ENCODE results near the gene PDGFC. TPM values are rescaled to one million over a fixed set of nuclear protein-coding genes. Genes with fewer than 3 reads are reported as not detected.

Gene PDGFC
- polyA plus RNA-seq, 1 donor from 2014 or later, result 3.8 TPM

GRCh38 chr4:156749426-156750403, 221.9 kb downstream of the PDGFC start:
- H3K4me2 ChIP-seq (ENCODE audit: low read length), result no peak overlapping the region
- no peak overlapping the region for H3K4me3 ChIP-seq (ENCODE audit: low read length)
- H3K27ac ChIP-seq (ENCODE audit: low read length), result no peak overlapping the region
- no peaks in the 10 kb centered on the region for H3K27me3 ChIP-seq (ENCODE audit: insufficient read depth, low read depth, low read length)
- H3K9me3 ChIP-seq (ENCODE audit: low read length), result no peaks in the 10 kb centered on the region
- no peak overlapping the region for H2AFZ ChIP-seq (ENCODE audit: low read depth, low read length)
- no peaks in the 10 kb centered on the region for H4K20me1 ChIP-seq (ENCODE audit: insufficient read depth)
- no peaks in the 10 kb centered on the region for H3F3A ChIP-seq (ENCODE audit: insufficient read depth, low read length, poor library complexity, severe bottlenecking)
- TF ChIP-seq RAD21 (conservative IDR thresholded peaks at IDR 0.05), result no peak
- no peak for TF ChIP-seq MXI1 (conservative IDR thresholded peaks at IDR 0.05; ENCODE audit: poor library complexity, severe bottlenecking)
- TF ChIP-seq EZH2 (IDR thresholded peaks at IDR 0.05; ENCODE audit: borderline replicate concordance, insufficient read depth, low read length, poor library complexity, severe bottlenecking), result no peak
- no peak for TF ChIP-seq REST (IDR thresholded peaks at IDR 0.05; ENCODE audit: borderline replicate concordance)
- no peaks in the 10 kb centered on the region for H3K9me2 ChIP-seq (ENCODE audit: insufficient read depth, low read length)
- no peaks in the 10 kb centered on the region for H3K79me2 ChIP-seq (replicated peaks; ENCODE audit: insufficient read depth, low read length)
- no peak overlapping the region for H3K9ac ChIP-seq (ENCODE audit: low read length)
- H3K36me3 ChIP-seq (ENCODE audit: insufficient read depth, low read length), result no peaks in the 10 kb centered on the region

- H3K27me3 ChIP-seq (ENCODE audit: insufficient read depth, low read depth, low read length), result no peaks in the 10 kb centered on the region
- no peaks in the 10 kb centered on the region for H3F3A ChIP-seq (ENCODE audit: insufficient read depth, low read length, poor library complexity, severe bottlenecking)
- no peak overlapping the region for H3K9ac ChIP-seq (ENCODE audit: low read length)
- no peak for TF ChIP-seq EZH2 (IDR thresholded peaks at IDR 0.05; ENCODE audit: borderline replicate concordance, insufficient read depth, low read length, poor library complexity, severe bottlenecking)
- no peak for TF ChIP-seq EP300 (conservative IDR thresholded peaks at IDR 0.05; ENCODE audit: poor library complexity, severe bottlenecking)
- no peak for TF ChIP-seq CTCF (IDR thresholded peaks at IDR 0.05; ENCODE audit: poor library complexity, severe bottlenecking)
- TF ChIP-seq POLR2AphosphoS5 (IDR thresholded peaks at IDR 0.05), result no peak
- no peak for TF ChIP-seq MXI1 (conservative IDR thresholded peaks at IDR 0.05; ENCODE audit: poor library complexity, severe bottlenecking)
- H2AFZ ChIP-seq (ENCODE audit: low read depth, low read length), result no peak overlapping the region
- H3K9me3 ChIP-seq (ENCODE audit: low read length), result no peaks in the 10 kb centered on the region
- no peak overlapping the region for H3K4me2 ChIP-seq (ENCODE audit: low read length)
- no peak overlapping the region for H3K4me3 ChIP-seq (ENCODE audit: low read length)
- no peaks in the 10 kb centered on the region for H3K79me2 ChIP-seq (replicated peaks; ENCODE audit: insufficient read depth, low read length)
- no peaks in the 10 kb centered on the region for H3K9me2 ChIP-seq (ENCODE audit: insufficient read depth, low read length)
- no peak overlapping the region for H3K27ac ChIP-seq (ENCODE audit: low read length)
- H3K36me3 ChIP-seq (ENCODE audit: insufficient read depth, low read length), result no peaks in the 10 kb centered on the region
- H4K20me1 ChIP-seq (ENCODE audit: insufficient read depth), result no peaks in the 10 kb centered on the region
These were observed 225.5 kb downstream of the PDGFC start for GRCh38 chr4:156746111-156746510.
